NCI-H2029 treated with DMSO at 0.1 percent for 48 hours (cell line): ENCODE results near the gene CUX1.
"Not testable (repeated sequence)": the region's sequence is repeated elsewhere in the genome, so short reads cannot be mapped to it uniquely, and the experiment has no call there.

Source experiments
- DNase-seq: peaks from one replicate; lab custom pipeline; 2025; lab: John Stamatoyannopoulos, UW

Gene CUX1

DNA sequence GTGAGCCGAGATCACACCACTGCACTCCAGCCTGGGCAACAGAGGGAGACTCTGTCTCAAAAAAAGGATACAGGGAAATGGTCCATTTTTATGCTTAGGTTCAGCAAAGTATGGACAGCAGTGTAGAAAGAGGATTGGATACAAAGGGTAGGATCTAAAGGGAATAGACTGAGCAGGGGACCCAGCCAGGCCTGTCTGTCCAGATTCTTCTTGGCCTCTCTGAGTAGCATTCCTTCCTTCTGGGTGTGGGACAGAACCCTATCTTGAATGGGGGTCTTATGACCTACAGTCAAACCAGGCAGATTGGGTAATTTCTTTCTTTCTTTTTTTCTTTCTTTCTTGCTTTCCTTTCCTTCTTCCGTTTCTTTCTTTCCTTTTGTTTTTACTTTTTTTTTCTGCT, 494.9 kb downstream of the CUX1 start:
- DNase-seq: no peak

GRCh38 chr7:102313997-102314780, 496.8 kb downstream of the CUX1 start:
- DNase-seq: no peak

DNA sequence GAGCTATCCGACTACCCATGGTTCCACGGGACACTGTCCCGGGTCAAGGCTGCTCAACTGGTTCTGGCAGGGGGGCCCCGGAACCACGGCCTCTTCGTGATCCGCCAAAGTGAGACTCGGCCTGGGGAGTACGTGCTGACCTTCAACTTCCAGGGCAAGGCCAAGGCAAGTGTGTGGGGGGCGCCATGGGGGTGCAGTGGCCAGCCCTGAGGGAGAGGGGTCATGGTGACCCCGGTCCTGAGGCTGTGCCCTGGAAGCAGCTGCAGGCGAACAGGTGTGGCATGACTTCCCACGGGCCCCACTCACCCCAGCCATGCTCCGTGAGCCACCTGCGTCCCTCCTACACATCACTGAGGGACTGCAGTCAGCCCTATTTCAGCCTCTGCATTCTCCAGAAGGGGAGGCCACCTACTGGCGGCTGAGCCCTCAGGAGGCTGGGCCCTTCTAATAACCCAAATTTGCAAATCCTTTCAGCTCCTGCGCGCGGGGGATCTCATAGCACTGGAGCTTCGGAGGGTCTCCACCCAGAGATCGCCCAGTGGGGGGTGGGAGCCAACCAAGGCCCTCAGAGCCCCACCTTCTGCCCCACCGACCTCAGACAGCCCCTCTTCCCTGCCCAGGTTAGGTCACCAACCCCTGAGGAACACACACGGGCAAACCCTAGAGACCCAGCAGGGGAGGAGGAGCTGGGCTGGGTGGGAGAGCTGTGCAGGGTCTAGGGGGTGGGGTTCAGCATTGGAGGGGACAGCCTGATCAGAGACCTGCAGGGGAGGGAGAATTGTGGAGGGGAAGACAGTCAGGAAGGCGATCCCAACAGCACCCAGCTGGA, 500.0 kb downstream of the CUX1 start:
- no peak for DNase-seq

DNA sequence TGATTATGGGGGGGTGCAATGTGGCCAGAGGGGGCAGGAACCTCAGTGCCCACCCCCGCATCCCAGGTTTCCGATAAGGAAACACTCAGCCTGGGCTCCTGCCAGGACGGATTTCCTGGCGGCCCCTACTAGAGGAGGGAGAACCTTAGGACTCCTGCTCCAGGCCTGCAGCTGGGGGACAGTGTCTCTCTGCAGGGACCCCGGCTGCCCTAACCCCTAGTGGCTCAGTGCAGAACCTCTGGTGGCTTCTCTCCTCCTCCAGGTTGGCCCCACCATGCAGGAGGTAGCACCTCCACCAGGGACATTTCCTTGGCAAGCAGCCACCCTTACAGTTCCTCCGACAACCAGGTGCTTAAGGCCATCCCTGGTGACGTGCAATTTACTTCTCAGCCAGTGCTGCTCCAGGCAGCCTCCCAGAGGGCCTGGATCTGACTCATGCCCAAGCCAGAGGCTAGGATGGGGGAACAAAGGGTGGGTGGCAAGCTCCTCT, 501.1 kb downstream of the CUX1 start:
- peak; percentile 13 for DNase-seq

- DNase-seq: no peak
Measured at GRCh38 chr7:102319671-102320070, 502.2 kb downstream of the CUX1 start.

GRCh38 chr7:102320181-102320580, 502.8 kb downstream of the CUX1 start:
- no peak for DNase-seq

- no peak for DNase-seq
Measured at GRCh38 chr7:102320601-102321350, 503.4 kb downstream of the CUX1 start.

GRCh38 chr7:102321351-102322201, 504.1 kb downstream of the CUX1 start:
- DNase-seq: no peak

DNA sequence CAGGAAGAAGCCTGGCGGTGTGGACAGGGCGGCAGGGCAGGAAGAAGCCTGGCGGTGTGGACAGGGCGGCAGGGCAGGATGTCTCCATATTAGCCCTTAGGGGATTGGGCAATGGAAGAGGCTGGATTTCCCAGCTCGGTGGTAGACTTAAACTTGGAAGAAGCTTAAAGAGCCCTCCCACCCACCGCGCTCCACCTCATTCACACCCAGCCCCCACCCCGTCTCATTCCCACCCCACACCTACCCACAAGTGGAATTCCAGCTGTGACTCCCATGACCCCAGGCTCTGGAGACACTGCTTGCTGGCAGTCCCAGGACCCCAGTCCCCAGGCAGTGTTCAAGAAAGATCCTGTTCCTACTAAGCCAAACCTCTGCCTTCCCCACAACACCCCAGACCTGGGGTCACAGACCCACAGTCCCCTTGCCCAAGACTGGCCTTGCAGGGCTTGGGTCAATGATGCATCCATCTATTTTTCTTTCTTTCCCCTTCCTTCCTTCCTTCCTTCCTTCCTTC, 504.8 kb downstream of the CUX1 start:
- no peak for DNase-seq

DNA sequence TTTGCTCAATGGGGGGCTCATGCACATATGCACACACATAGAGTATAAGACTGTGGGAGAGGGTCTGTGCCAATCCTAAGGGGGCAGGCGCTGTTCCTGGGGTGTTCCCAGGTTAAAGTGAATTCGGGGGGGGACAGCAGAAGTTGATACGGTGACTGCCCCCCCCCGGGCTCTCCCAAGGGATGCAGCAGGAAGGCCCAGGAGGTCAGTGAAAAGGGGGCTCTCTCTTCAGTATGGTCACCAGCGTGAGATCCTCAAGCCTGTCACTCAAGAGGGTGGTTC, 506.4 kb downstream of the CUX1 start:
- DNase-seq: no peak

DNA sequence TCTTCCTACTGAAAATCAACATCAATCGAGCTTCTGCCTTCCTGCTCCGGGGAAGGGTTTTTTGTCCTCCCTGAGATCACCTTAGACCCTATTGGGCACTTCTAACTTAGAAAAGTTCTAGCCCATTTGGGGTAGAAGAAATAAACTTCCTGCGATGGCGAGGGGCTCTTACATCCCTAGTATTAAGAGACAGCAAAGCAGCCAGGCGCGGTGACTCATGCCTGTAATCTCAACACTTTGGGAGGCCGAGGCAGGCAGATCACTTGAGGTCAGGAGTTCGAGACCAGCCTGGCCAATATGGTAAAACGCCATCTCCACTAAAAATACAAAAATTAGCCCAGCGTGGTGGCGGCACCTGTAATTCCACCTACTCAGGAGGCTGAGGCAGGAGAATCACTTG, 507.7 kb downstream of the CUX1 start:
- not testable (repeated sequence) for DNase-seq

DNA sequence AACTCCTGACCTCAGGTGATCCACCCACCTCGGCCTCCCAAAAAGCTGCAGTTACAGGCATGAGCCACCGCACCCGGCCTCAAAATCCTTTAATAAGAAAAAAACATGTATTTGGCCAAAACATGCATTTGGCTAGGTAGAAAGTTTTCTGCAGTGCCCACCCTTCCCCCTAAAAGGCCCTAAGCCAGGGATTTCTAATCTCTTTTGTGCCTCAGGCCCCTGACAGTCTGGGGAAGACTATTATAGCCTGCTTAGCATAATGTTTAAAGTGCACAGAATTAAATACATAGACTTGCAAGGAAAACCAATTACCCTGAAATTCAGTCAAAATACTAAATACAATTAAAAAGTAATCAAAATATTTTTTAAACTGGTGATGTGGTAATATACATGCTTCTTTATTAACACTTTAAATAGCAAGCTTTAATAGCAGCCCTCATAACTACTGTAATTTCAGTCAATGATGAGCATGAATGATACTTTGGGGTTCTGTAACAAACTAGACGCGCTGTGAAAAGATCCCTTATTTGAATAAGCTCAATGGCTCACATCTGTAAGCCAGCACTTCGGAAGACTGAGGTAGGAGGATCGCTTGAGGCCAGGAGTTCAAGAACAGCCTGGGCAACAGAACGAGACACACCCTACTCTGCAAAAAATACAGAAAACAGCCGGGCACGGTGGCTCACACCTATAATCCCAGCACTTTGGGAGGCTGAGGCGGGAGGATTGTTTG, 508.9 kb downstream of the CUX1 start:
- no peak for DNase-seq

DNA sequence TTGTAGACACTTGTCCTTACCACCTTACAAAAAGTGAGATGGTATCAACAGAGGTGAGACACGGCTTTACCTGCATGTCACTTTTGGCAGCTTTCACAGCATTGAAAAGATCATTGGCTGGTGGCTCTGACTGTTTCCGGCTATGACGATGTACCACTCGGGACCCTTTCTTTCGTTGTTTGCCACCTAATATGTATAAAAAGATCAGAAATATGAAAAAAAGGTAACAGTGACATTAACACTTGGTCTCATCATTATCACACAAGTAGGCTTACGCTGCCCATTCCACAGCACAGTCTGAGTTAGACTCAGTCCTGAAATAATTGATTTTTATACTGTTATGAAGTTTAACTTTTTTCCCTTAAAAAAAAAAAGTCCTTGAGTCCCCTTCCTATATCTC, 509.8 kb downstream of the CUX1 start:
- not testable (repeated sequence) for DNase-seq

DNA sequence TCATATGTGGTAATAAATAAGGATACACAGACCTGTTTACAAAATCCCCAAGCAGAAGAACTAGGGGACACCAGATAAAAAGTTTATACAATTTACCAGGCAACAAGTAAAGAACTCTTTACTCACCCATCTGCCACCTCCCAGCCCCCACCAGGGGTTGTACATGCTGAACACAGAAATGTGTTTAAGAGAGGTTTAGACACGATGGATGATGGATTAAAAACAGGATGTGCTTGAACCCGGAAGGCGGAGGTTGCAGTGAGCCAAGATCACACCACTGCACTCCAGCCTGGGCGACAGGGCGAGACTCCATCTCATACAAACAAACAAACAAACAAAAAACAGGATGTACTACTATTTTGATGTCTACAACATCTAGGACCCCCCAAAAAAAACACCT, 511.4 kb downstream of the CUX1 start:
- DNase-seq: not testable (repeated sequence)

DNA sequence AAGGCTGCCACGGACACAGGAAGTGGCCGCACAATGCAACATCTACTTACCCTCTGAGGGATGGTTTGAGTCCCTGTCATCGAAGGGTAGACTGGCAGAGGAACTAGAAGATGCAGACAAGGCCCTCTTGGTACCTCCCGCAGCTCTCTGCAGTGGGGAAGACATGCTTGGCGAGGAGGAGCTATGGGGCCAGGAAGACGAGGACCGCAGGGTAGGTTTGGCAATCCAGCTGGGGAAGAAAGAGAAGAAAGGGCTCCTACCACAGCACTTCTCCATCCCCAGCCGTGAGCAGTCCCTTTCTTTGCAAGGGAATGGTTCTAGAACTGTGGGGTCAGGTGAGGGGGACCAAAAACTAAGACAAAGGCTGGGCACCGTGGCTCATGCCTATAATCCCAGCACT, 511.9 kb downstream of the CUX1 start:
- not testable (repeated sequence) for DNase-seq

- not testable (repeated sequence) for DNase-seq
Measured at GRCh38 chr7:102330666-102331460, 513.4 kb downstream of the CUX1 start.
